Colonic mucosa (tissue), 4 donors: Measurements from ENCODE around the gene CPXM2. TPM values are rescaled to one million over a fixed set of nuclear protein-coding genes. Genes with fewer than 3 reads are reported as not detected.

Source experiments
- DNase-seq: peaks from one replicate; pipeline ENCODE4 v3.0.0-alpha.2; 2020
- H3K27ac ChIP-seq: fragments of 200-600 bp; one replicate; pipeline ENCODE4 v1.8.0; 2021
- H3K27me3 ChIP-seq: fragments of 200-600 bp; one replicate; pipeline ENCODE4 v1.8.0; 2021
- H3K36me3 ChIP-seq: fragments of 200-600 bp; one replicate; pipeline ENCODE4 v1.8.0; 2021
- H3K4me1 ChIP-seq: fragments of 200-600 bp; one replicate; pipeline ENCODE4 v1.8.0; 2021; ENCODE audit warnings: mild to moderate bottlenecking
- H3K4me3 ChIP-seq: fragments of 200-600 bp; one replicate; pipeline ENCODE4 v1.8.0; 2021
- H3K9ac ChIP-seq, 2 donors: one replicate each; pipeline ENCODE4 v1.7.0; 2013; ENCODE audit warnings: control low read depth in 2 of 2, low read depth in 2 of 2, low read length in 2 of 2
- H3K9me3 ChIP-seq: fragments of 200-600 bp; one replicate; pipeline ENCODE4 v1.8.0; 2021
- CTCF ChIP-seq: fragments of 200-600 bp; IDR thresholded peaks from one replicate; pipeline ENCODE4 v1.8.0; 2022; ENCODE audit warnings: antibody characterized with exemption, mild to moderate bottlenecking
- intact Hi-C: fragments of 100-400 bp; cut with DNase I; formaldehyde crosslinking; loops from one replicate; pipeline ENCODE4 v1.14.1; 2022
- total RNA-seq, 2 donors: library from RNA; stranded (reverse); fragmentation: NEBNext Ultra II Directional in 1 of 2; extraction: Animal tissue kit (Norgen Biotek cat#: 25700) in 1 of 2; gene quantifications; one replicate each; pipeline ENCODE4 v1.2.1, GENCODE V29; 2021
- donor health status: healthy.
- donor health status: DM: no; HTN: no; CAD: no.
- donor health status: DM: no; HTN: no; CAD: no.

Gene CPXM2
- total RNA-seq, 2 donors from 2014 or later, result 5.8 to 12.9 TPM

GRCh38 chr10:123893651-123894050 is 2.0 kb upstream of the CPXM2 start:
- no peak for TF ChIP-seq CTCF
- Histone ChIP-seq H3K36me3 (no peaks in the 10 kb centered on the region), H3K27me3 (no peaks in the 10 kb centered on the region), H3K9me3 (no peaks in the 10 kb centered on the region), H3K9ac (no peak overlapping the region), H3K27ac (no peak overlapping the region), H3K4me1 (no peaks in the 10 kb centered on the region), H3K4me3 (no peak overlapping the region)
- no peak for DNase-seq
- intact Hi-C loops, result no loop called here

GRCh38 chr10:123890756-123891143 is 857 bp downstream of the CPXM2 start:
- Histone ChIP-seq H3K27ac (peak overlapping the region; percentile 57), H3K36me3 (no peaks in the 10 kb centered on the region), H3K4me1 (no peaks in the 10 kb centered on the region), H3K4me3 (peak overlapping the region; percentile 38), H3K9ac (peak overlapping the region in 1 of 2 donors; percentile 52), H3K27me3 (no peaks in the 10 kb centered on the region), H3K9me3 (no peaks in the 10 kb centered on the region)
- DNase-seq, result no peak
- TF ChIP-seq CTCF, result no peak
- intact Hi-C loops, result no loop called here

- intact Hi-C loops, result no loop called here
- no peak overlapping the region for H3K9ac ChIP-seq
Observed at GRCh38 chr10:123890226-123890625, 1.4 kb downstream of the CPXM2 start.

GRCh38 chr10:123889821-123890220 is 1.8 kb downstream of the CPXM2 start:
- no peak for TF ChIP-seq CTCF
- Histone ChIP-seq H3K4me1 (no peaks in the 10 kb centered on the region), H3K27ac (no peak overlapping the region), H3K4me3 (no peak overlapping the region), H3K36me3 (no peaks in the 10 kb centered on the region), H3K9ac (no peak overlapping the region), H3K9me3 (no peaks in the 10 kb centered on the region), H3K27me3 (no peaks in the 10 kb centered on the region)
- intact Hi-C loops, result no loop called here
- DNase-seq, result no peak

More at GRCh38 chr10:123890226-123890625, 1.4 kb downstream of the CPXM2 start:
- no peak for TF ChIP-seq CTCF
- Histone ChIP-seq H3K27me3 (no peaks in the 10 kb centered on the region), H3K9me3 (no peaks in the 10 kb centered on the region), H3K27ac (peak overlapping the region; percentile 57), H3K36me3 (no peaks in the 10 kb centered on the region), H3K4me1 (no peaks in the 10 kb centered on the region), H3K4me3 (peak overlapping the region; percentile 38)
- no peak for DNase-seq

GRCh38 chr10:123888751-123889150 is 2.9 kb downstream of the CPXM2 start:
- TF ChIP-seq CTCF, result no peak
- Histone ChIP-seq H3K9ac (no peak overlapping the region), H3K4me3 (no peak overlapping the region), H3K27ac (no peak overlapping the region), H3K36me3 (no peaks in the 10 kb centered on the region), H3K27me3 (no peaks in the 10 kb centered on the region), H3K9me3 (no peaks in the 10 kb centered on the region), H3K4me1 (no peaks in the 10 kb centered on the region)
- intact Hi-C loops, result no loop called here
- DNase-seq, result no peak

- Histone ChIP-seq H3K9ac (no peak overlapping the region), H3K9me3 (no peaks in the 10 kb centered on the region), H3K27ac (no peak overlapping the region), H3K4me3 (no peak overlapping the region), H3K27me3 (no peaks in the 10 kb centered on the region), H3K4me1 (no peaks in the 10 kb centered on the region), H3K36me3 (no peaks in the 10 kb centered on the region)
- DNase-seq, result no peak
- no peak for TF ChIP-seq CTCF
- intact Hi-C loops, result no loop called here
Observed at GRCh38 chr10:123888256-123888655, 3.4 kb downstream of the CPXM2 start.
